ENCODE results near the gene COBL.

The COBL gene

GRCh38 chr7:51326656-51327286 lies 10.2 kb upstream of the COBL start:
- DNase-seq (ENCODE audit: extremely low read depth in 1 of 2, low read depth in 1 of 2), result no peak

- DNase-seq (ENCODE audit: extremely low read depth in 1 of 2, low read depth in 1 of 2), result no peak
Measured at GRCh38 chr7:51325908-51326307, 9.3 kb upstream of the COBL start.

DNA sequence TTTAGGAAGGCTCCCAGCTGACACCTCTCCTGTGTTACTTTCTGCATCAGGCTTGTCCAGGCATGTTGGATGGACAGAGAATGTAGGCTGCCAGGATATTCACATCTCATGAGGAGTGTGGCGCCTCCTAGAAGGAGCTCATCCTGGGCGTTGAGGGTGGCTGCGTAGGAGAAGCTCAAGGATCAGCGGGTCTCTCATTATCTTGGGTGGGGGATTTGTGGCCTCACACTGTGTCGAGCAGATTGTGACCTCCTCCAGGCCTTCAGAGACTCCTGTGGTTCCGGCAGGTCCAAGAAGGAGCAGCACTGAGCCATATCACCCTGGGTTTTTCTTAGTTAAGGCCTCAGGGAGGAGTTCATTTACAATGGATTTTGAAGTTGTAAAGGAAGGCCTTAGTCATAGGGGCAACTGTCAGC lies 8.7 kb upstream of the COBL start:
- no peak for DNase-seq (ENCODE audit: extremely low read depth in 1 of 2, low read depth in 1 of 2)

- no peak for DNase-seq (ENCODE audit: extremely low read depth in 1 of 2, low read depth in 1 of 2)
Measured at GRCh38 chr7:51324206-51324898, 7.7 kb upstream of the COBL start.

DNA sequence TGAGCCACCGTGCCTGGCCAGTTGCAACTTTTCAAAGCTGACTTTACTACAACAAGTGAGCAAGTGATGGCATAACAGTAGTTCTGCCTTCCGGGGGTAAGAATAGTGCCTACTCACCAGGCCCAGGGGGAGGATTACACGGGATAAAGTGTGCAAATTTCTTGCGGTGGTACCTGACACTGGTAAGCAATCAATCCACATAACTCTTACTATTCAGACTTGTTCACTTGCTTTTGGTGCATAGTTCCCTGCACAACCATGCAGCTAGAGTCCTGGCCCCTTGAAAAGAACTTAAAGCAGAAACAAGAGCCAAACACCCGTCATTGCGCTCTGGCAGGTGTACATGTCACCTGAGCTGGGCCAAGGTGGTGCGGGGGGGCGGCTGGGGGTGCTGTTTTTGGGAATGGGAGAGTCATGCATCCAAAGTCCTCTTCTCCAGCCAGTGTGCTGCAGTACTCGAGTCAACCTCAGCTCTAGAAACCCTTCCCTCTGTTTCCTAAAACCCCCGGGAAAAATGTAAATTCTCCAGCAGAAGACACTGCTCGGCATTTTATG lies 5.4 kb upstream of the COBL start:
- no peak for DNase-seq (ENCODE audit: extremely low read depth in 1 of 2, low read depth in 1 of 2)

GRCh38 chr7:51318886-51319579 lies 2.4 kb upstream of the COBL start:
- no peak for DNase-seq (ENCODE audit: extremely low read depth in 1 of 2, low read depth in 1 of 2)

- no peak for DNase-seq (ENCODE audit: extremely low read depth in 1 of 2, low read depth in 1 of 2)
Measured at GRCh38 chr7:51318001-51318400, 1.4 kb upstream of the COBL start.

DNA sequence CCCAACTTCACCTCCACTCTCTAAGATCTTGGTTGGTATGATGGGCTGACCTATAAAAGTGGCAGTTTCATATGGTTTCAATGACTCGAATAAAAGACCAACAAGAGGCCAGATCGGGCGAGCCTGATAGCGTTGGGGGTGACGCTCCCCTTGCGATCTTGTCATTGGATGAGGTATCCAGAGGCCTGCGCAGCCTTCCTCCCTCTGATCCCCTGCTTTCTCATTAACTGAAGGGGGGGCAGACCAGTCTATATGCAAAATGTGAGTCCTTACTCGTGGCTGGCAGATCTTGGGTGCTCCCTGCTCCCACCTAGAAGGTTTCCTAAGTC lies 937 bp upstream of the COBL start:
- DNase-seq (ENCODE audit: extremely low read depth in 1 of 2, low read depth in 1 of 2), result no peak

DNA sequence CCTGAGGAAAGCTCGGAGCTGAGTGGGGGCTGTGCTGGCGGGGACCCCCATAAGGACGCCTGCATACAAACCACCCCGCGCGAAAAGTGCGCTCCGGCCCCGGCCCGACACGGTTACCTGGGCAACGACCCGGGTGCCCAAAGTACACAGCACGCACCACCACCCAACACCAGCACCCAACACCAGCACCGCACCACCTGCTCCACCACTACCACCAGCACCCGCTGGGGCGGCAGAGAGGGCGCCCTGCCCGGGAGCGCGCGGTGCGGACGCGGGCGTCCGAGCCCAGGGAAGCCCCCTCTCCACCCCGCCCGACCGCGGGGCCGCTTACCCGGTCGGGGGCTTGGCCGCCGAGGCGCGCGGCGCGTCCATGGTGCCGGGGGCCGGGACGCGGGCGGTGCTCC lies 345 bp downstream of the COBL start:
- DNase-seq (ENCODE audit: extremely low read depth in 1 of 2, low read depth in 1 of 2), result no peak

GRCh38 chr7:51315393-51316261 lies 982 bp downstream of the COBL start:
- DNase-seq (ENCODE audit: extremely low read depth in 1 of 2, low read depth in 1 of 2), result no peak

GRCh38 chr7:51314726-51315125 lies 1.9 kb downstream of the COBL start:
- no peak for DNase-seq (ENCODE audit: extremely low read depth in 1 of 2, low read depth in 1 of 2)

GRCh38 chr7:51313738-51314425 lies 2.7 kb downstream of the COBL start:
- DNase-seq (ENCODE audit: extremely low read depth in 1 of 2, low read depth in 1 of 2), result no peak

- no peak for DNase-seq (ENCODE audit: extremely low read depth in 1 of 2, low read depth in 1 of 2)
Measured at GRCh38 chr7:51312951-51313737, 3.5 kb downstream of the COBL start.

DNA sequence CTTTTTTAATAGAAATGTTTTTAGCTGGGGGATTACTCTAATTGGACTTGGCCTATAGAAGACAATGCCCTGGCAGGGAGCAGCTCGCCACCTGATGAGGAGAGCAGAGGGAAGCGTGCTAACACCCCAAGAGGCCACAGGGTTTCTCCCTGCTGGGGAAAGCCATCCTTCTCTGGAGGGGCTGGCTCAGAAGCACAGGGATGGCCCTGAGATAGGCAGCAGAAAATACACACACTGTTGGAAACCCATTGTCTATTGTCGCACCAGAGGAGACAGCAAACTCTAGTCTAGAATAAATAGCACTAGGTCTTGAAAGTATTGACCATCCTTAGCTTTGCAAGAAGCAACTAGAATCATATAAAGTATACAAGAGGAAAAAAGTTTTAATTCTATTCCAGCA lies 5.4 kb downstream of the COBL start:
- DNase-seq (ENCODE audit: extremely low read depth in 1 of 2, low read depth in 1 of 2), result no peak

GRCh38 chr7:51310131-51310583 lies 6.5 kb downstream of the COBL start:
- no peak for DNase-seq (ENCODE audit: extremely low read depth in 1 of 2, low read depth in 1 of 2)

GRCh38 chr7:51309361-51310130 lies 7.1 kb downstream of the COBL start:
- DNase-seq (ENCODE audit: extremely low read depth in 1 of 2, low read depth in 1 of 2), result no peak

DNA sequence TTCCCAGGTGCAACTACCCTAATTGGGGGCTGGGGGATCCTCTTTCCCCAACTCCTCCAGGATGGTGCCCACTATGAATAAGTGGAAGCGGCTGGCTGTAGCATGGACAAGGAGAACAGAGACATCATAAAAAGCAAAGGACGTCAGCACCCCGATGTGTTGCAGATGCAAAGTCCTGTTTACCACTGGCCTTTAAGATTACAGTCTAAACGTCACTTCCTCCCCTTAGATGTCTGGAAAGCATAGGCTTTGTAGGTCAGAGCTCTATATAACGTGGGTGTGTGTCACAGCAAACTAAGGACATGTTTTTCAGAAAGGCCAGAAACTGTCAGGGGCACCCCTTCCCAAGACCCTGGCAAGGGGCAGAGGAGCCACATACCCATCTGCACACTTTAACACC lies 7.9 kb downstream of the COBL start:
- DNase-seq (ENCODE audit: extremely low read depth in 1 of 2, low read depth in 1 of 2), result no peak

- DNase-seq (ENCODE audit: extremely low read depth in 1 of 2, low read depth in 1 of 2), result no peak
Measured at GRCh38 chr7:51308265-51308664, 8.3 kb downstream of the COBL start.

DNA sequence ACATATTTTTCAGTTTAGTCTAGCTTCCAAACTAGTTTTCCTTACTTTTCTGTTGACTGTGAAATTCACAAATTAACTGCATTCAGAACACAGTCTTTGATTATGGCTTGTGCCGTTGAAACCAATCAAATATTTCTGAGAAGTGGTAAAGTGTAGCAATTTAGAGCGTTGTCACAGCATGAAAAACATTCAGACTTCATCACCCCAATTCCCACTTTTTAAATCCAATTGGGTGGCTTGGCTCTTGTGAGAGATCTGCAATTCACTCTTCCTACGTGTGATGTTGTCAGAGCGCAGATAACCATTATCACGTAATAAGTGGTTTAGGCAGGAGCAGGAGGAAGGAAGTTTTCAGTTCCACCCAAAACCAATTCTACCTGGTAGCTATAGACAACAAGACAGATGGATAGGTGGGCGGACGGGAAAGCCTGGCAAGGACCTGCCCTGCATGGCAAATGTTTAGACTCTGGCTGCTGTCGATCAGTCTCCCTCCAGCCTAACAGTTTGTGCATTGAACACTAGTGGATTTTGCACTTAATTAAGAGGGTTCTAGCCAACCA lies 8.9 kb downstream of the COBL start:
- no peak for DNase-seq (ENCODE audit: extremely low read depth in 1 of 2, low read depth in 1 of 2)

All from activated CD8-positive, alpha-beta memory T cell treated with anti-CD3 and anti-CD28 coated beads for 1 hour (primary cell).